ENCODE results near the gene ITGA2.

Gene ITGA2

GRCh38 chr5:53039855-53040254, 50.7 kb downstream of the ITGA2 start:
- DNase-seq (ENCODE audit: insufficient read length, low spot score) (no peak), FAIRE-seq (no peak)
- TF ChIP-seq POU2F2 (IDR thresholded peaks at IDR 0.05; ENCODE audit: low read depth, low read length), result no peak
- TF ChIP-seq POLR2A (IDR thresholded peaks at IDR 0.05; ENCODE audit: low read depth, low read length), result no peak
- no peak for TF ChIP-seq PAX5 (IDR thresholded peaks at IDR 0.05; ENCODE audit: insufficient read depth, low read length, severe bottlenecking)
- no peak for TF ChIP-seq POLR2AphosphoS5 (IDR thresholded peaks at IDR 0.05; ENCODE audit: low read depth, low read length)
- no peak for TF ChIP-seq SPI1 (IDR thresholded peaks at IDR 0.05; ENCODE audit: low read depth, low read length)

DNA sequence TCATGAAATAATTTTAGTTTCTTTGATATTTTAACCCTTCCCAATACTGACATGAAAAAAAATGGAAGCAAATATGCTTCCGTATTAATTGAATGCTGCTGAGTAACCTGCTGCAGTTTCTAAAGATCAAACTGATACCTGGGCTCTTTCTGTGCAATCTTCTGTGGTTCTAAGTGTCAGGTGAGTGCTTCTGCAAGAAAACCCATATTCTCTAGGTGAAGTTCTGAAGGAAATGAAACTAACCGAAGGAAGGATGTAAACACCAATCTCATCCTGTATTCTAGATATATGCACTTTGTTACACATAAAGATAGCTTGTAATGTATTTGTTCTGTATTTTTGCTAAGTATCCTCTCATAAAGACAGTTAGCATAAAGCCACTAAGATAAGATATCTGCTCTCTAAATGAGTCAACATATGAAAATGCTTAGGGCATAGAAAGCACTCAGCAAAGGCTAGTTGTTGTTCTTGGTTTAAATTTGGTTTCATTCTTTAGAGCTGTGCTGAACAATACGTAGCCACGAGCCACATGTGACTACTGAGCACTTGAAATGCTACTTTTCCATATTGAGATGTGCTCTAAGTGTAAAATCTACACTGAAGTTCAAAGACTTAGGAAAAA, 52.0 kb downstream of the ITGA2 start:
- DNase-seq (ENCODE audit: insufficient read length, low spot score) (peak; percentile 5), FAIRE-seq (peak; percentile 66)
- TF ChIP-seq POLR2A (IDR thresholded peaks at IDR 0.05; ENCODE audit: low read depth, low read length) (no peak), TAF1 (IDR thresholded peaks at IDR 0.05; ENCODE audit: low read depth, low read length) (no peak), POLR2AphosphoS5 (IDR thresholded peaks at IDR 0.05; ENCODE audit: low read depth, low read length) (no peak), SPI1 (IDR thresholded peaks at IDR 0.05; ENCODE audit: low read depth, low read length) (peak; percentile 53), POU2F2 (IDR thresholded peaks at IDR 0.05; ENCODE audit: low read depth, low read length) (no peak), PAX5 (IDR thresholded peaks at IDR 0.05; ENCODE audit: insufficient read depth, low read length, severe bottlenecking) (no peak)

DNA sequence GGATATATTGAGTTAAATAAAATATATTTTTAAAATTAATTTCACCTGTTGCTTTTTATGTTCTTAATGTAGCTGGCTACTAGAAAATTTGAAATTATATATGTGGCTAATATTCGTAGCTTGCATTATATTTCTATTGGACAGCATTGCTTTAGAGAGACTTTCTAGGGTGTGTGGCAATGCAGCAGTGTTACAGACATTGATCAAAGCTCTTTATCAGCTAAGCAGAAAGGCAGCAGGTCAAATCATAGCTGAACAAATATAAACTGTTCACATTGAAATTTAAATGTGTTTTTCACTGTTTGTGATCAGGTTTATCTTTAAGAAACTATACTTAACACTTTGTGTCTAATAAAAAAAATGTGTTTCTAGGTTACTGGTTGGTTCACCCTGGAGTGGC, 52.6 kb downstream of the ITGA2 start:
- FAIRE-seq (no peak), DNase-seq (ENCODE audit: insufficient read length, low spot score) (no peak)
- TF ChIP-seq TAF1 (IDR thresholded peaks at IDR 0.05; ENCODE audit: low read depth, low read length) (no peak), POU2F2 (IDR thresholded peaks at IDR 0.05; ENCODE audit: low read depth, low read length) (no peak), PAX5 (IDR thresholded peaks at IDR 0.05; ENCODE audit: insufficient read depth, low read length, severe bottlenecking) (no peak), SPI1 (IDR thresholded peaks at IDR 0.05; ENCODE audit: low read depth, low read length) (no peak), POLR2AphosphoS5 (IDR thresholded peaks at IDR 0.05; ENCODE audit: low read depth, low read length) (no peak), POLR2A (IDR thresholded peaks at IDR 0.05; ENCODE audit: low read depth, low read length) (no peak)

- no peak for TF ChIP-seq TAF1 (IDR thresholded peaks at IDR 0.05; ENCODE audit: low read depth, low read length)
- TF ChIP-seq SPI1 (IDR thresholded peaks at IDR 0.05; ENCODE audit: low read depth, low read length), result no peak
- no peak for TF ChIP-seq POLR2A (IDR thresholded peaks at IDR 0.05; ENCODE audit: low read depth, low read length)
- no peak for TF ChIP-seq POLR2AphosphoS5 (IDR thresholded peaks at IDR 0.05; ENCODE audit: low read depth, low read length)
- no peak for TF ChIP-seq PAX5 (IDR thresholded peaks at IDR 0.05; ENCODE audit: insufficient read depth, low read length, severe bottlenecking)
- no peak for TF ChIP-seq POU2F2 (IDR thresholded peaks at IDR 0.05; ENCODE audit: low read depth, low read length)
- no peak for FAIRE-seq
- DNase-seq (ENCODE audit: insufficient read length, low spot score), result no peak
Observed at GRCh38 chr5:53045263-53045662, 56.1 kb downstream of the ITGA2 start.

GRCh38 chr5:53048248-53048647, 59.1 kb downstream of the ITGA2 start:
- DNase-seq (ENCODE audit: insufficient read length, low spot score) (no peak), FAIRE-seq (no peak)
- TF ChIP-seq PAX5 (IDR thresholded peaks at IDR 0.05; ENCODE audit: insufficient read depth, low read length, severe bottlenecking), result no peak
- no peak for TF ChIP-seq POU2F2 (IDR thresholded peaks at IDR 0.05; ENCODE audit: low read depth, low read length)
- TF ChIP-seq SPI1 (IDR thresholded peaks at IDR 0.05; ENCODE audit: low read depth, low read length), result no peak
- no peak for TF ChIP-seq POLR2A (IDR thresholded peaks at IDR 0.05; ENCODE audit: low read depth, low read length)
- no peak for TF ChIP-seq TAF1 (IDR thresholded peaks at IDR 0.05; ENCODE audit: low read depth, low read length)
- TF ChIP-seq POLR2AphosphoS5 (IDR thresholded peaks at IDR 0.05; ENCODE audit: low read depth, low read length), result no peak

DNA sequence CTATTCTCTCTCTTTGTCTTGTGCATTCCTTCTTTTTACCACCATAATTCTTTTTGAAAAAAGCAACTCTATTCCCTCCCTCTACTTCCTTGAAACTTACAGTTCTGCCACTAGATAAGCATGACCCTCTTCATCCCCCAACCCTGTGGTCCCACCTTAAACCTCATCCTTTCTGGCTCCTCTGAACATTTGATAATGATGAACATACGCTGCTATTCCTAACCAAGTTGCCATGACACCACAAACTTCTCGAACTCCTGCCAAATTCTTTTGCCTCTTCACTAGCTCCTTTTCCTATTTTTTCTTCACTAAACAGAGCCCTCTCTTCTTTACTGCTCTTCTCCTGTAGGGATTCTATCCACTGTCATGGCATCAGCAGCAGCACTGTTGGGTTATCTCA, 63.3 kb downstream of the ITGA2 start:
- FAIRE-seq (no peak), DNase-seq (ENCODE audit: insufficient read length, low spot score) (no peak)
- no peak for TF ChIP-seq POLR2AphosphoS5 (IDR thresholded peaks at IDR 0.05; ENCODE audit: low read depth, low read length)
- no peak for TF ChIP-seq TAF1 (IDR thresholded peaks at IDR 0.05; ENCODE audit: low read depth, low read length)
- no peak for TF ChIP-seq POLR2A (IDR thresholded peaks at IDR 0.05; ENCODE audit: low read depth, low read length)

DNA sequence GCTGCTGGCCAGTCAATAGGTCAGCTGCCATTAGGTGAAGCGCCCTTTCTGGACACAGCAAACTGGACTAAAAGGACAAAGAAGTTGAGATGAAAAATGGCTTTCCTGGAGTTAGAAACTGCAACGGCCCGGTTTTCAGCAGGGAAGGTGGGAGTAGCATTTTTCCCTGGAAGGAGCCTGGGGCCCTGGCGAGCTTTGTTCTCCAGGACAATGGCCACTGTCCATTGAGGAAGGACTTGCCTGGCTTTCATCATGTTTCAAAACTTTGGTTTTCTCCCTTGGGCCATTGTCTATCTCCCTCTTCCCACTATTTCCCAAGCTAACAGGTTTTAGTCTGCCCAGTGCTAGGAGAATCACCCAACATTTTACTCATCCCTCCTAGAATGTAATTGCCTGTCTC, 64.2 kb downstream of the ITGA2 start:
- DNase-seq (ENCODE audit: insufficient read length, low spot score) (no peak), FAIRE-seq (no peak)
- no peak for TF ChIP-seq POLR2A (IDR thresholded peaks at IDR 0.05; ENCODE audit: low read depth, low read length)
- no peak for TF ChIP-seq POLR2AphosphoS5 (IDR thresholded peaks at IDR 0.05; ENCODE audit: low read depth, low read length)
- TF ChIP-seq TAF1 (IDR thresholded peaks at IDR 0.05; ENCODE audit: low read depth, low read length), result no peak
- TF ChIP-seq PAX5 (IDR thresholded peaks at IDR 0.05; ENCODE audit: insufficient read depth, low read length, severe bottlenecking), result no peak
- TF ChIP-seq SPI1 (IDR thresholded peaks at IDR 0.05; ENCODE audit: low read depth, low read length), result no peak
- no peak for TF ChIP-seq POU2F2 (IDR thresholded peaks at IDR 0.05; ENCODE audit: low read depth, low read length)

DNA sequence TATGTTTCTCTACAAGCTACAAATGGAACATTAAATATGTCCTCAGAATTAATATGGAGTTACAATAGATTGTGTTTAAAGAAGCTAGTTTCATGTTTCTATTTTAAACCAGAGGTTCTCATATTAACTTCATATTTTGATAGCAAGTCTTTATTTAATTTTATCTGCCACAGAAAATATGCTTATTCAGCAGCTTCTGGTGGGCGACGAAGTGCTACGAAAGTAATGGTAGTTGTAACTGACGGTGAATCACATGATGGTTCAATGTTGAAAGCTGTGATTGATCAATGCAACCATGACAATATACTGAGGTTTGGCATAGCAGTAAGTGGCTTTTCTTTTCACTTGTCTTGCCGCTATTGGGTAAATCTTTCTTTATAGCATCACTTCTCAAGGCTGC, 66.2 kb downstream of the ITGA2 start:
- DNase-seq (ENCODE audit: insufficient read length, low spot score) (no peak), FAIRE-seq (no peak)
- TF ChIP-seq PAX5 (IDR thresholded peaks at IDR 0.05; ENCODE audit: insufficient read depth, low read length, severe bottlenecking) (no peak), POLR2A (IDR thresholded peaks at IDR 0.05; ENCODE audit: low read depth, low read length) (no peak), SPI1 (IDR thresholded peaks at IDR 0.05; ENCODE audit: low read depth, low read length) (no peak), POU2F2 (IDR thresholded peaks at IDR 0.05; ENCODE audit: low read depth, low read length) (no peak), TAF1 (IDR thresholded peaks at IDR 0.05; ENCODE audit: low read depth, low read length) (no peak), POLR2AphosphoS5 (IDR thresholded peaks at IDR 0.05; ENCODE audit: low read depth, low read length) (no peak)

GRCh38 chr5:53059281-53059680, 70.1 kb downstream of the ITGA2 start:
- no peak for FAIRE-seq
- no peak for TF ChIP-seq POLR2AphosphoS5 (IDR thresholded peaks at IDR 0.05; ENCODE audit: low read depth, low read length)
- no peak for TF ChIP-seq POLR2A (IDR thresholded peaks at IDR 0.05; ENCODE audit: low read depth, low read length)
- no peak for TF ChIP-seq SPI1 (IDR thresholded peaks at IDR 0.05; ENCODE audit: low read depth, low read length)
- no peak for TF ChIP-seq PAX5 (IDR thresholded peaks at IDR 0.05; ENCODE audit: insufficient read depth, low read length, severe bottlenecking)
- TF ChIP-seq TAF1 (IDR thresholded peaks at IDR 0.05; ENCODE audit: low read depth, low read length), result no peak
- TF ChIP-seq POU2F2 (IDR thresholded peaks at IDR 0.05; ENCODE audit: low read depth, low read length), result no peak
- no peak for DNase-seq (ENCODE audit: insufficient read length, low spot score)

GRCh38 chr5:53063176-53063575, 74.0 kb downstream of the ITGA2 start:
- DNase-seq (ENCODE audit: insufficient read length, low spot score) (no peak), FAIRE-seq (no peak)
- TF ChIP-seq POU2F2 (IDR thresholded peaks at IDR 0.05; ENCODE audit: low read depth, low read length) (no peak), TAF1 (IDR thresholded peaks at IDR 0.05; ENCODE audit: low read depth, low read length) (no peak), PAX5 (IDR thresholded peaks at IDR 0.05; ENCODE audit: insufficient read depth, low read length, severe bottlenecking) (no peak), POLR2A (IDR thresholded peaks at IDR 0.05; ENCODE audit: low read depth, low read length) (no peak), SPI1 (IDR thresholded peaks at IDR 0.05; ENCODE audit: low read depth, low read length) (no peak), POLR2AphosphoS5 (IDR thresholded peaks at IDR 0.05; ENCODE audit: low read depth, low read length) (no peak)

All from GM12891 (cell line).